Lower leg skin (tissue), 4 donors: ENCODE measurements around the gene STAT1. TPM values are rescaled to one million over a fixed set of nuclear protein-coding genes. Genes with fewer than 3 reads are reported as not detected.

ENCODE experiments used
- DNase-seq, 2 donors: peaks; one replicate each; pipeline ENCODE4 v3.0.0-alpha.2; 2019; ENCODE audit warnings: low spot score in 2 of 2
- H3K4me3 ChIP-seq: fragments of 200-600 bp; sonication (generic); 2 replicates; pipeline ENCODE4 v1.5.1; 2017; ENCODE audit warnings: mild to moderate bottlenecking, low read depth; ENCODE audit not compliant: poor library complexity, severe bottlenecking
- POLR2A ChIP-seq, 2 donors: fragments of 450-650 bp; IDR thresholded peaks; one replicate each; pipeline ENCODE4 v1.6.1; 2016 to 2017; ENCODE audit warnings: antibody characterized with exemption in 2 of 2, mild to moderate bottlenecking in 1 of 2, moderate library complexity in 1 of 2
- WGBS, 2 donors: methylation state at CpG; one replicate each; pipeline ENCODE4 v1.1.5; 2018; 5-methylcytosine and 5-hydroxymethylcytosine counted together
- intact Hi-C: fragments of 100-400 bp; cut with DNase I; formaldehyde crosslinking; loops from one replicate; pipeline ENCODE4 v1.15.0; 2023; ENCODE audit warnings: low total_unique reads
- total RNA-seq, 4 donors: library from RNA; depleted of rRNA; stranded (reverse); fragments of >200 nt; gene quantifications; one replicate each; pipeline ENCODE4 v1.1.0, GENCODE V29; 2016
- TF ChIP-seq, protein P1 (sequence below), 3 donors: fragments of 450-650 bp; IDR thresholded peaks; one replicate each; pipeline ENCODE4 v1.5.1; 2016; ENCODE audit warnings: antibody characterized with exemption in 3 of 3, mild to moderate bottlenecking in 3 of 3, moderate library complexity in 2 of 3

STAT1 gene
- total RNA-seq, 4 donors from 2014 or later, result 37.5 to 55.6 (median 45.5) TPM

- no peak for DNase-seq
- intact Hi-C loops, result no loop called here
- TF ChIP-seq, protein P1, sequence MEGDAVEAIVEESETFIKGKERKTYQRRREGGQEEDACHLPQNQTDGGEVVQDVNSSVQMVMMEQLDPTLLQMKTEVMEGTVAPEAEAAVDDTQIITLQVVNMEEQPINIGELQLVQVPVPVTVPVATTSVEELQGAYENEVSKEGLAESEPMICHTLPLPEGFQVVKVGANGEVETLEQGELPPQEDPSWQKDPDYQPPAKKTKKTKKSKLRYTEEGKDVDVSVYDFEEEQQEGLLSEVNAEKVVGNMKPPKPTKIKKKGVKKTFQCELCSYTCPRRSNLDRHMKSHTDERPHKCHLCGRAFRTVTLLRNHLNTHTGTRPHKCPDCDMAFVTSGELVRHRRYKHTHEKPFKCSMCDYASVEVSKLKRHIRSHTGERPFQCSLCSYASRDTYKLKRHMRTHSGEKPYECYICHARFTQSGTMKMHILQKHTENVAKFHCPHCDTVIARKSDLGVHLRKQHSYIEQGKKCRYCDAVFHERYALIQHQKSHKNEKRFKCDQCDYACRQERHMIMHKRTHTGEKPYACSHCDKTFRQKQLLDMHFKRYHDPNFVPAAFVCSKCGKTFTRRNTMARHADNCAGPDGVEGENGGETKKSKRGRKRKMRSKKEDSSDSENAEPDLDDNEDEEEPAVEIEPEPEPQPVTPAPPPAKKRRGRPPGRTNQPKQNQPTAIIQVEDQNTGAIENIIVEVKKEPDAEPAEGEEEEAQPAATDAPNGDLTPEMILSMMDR (IDR thresholded peaks at IDR 0.05), result no peak
- TF ChIP-seq POLR2A (IDR thresholded peaks at IDR 0.05), result no peak
- WGBS, 2 donors, result 79 to 83% methylated on average over 6 of the region's 6 CpGs
- no peak overlapping the region for H3K4me3 ChIP-seq
These were observed 23.8 kb downstream of the STAT1 start for GRCh38 chr2:190990132-190990531.

DNA sequence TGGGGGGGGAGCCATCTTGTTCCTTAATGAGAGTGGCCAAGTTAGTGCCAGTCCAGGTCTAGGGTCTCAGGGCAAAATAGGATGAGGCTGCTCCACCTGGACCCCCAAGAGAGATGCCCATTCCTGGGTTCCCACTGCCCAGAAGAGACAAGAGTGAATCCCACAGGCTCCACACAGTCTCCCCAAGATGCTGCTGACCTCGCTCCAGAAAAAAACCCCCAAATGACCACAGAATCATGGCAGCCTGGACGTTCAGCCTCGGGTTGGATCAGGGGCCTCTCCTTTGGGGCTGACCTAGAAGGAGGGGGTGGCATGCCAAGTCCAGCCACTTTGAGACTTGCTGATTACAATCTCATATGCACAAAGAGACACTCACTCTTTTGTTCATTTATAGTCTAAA lies 25.1 kb downstream of the STAT1 start:
- DNase-seq, result no peak
- no peak overlapping the region for H3K4me3 ChIP-seq
- TF ChIP-seq POLR2A (IDR thresholded peaks at IDR 0.05), result no peak
- TF ChIP-seq, protein P1 (IDR thresholded peaks at IDR 0.05), result no peak
- intact Hi-C loops, result no loop called here
- WGBS, 2 donors, result 93 to 95% methylated on average over 3 of the region's 3 CpGs

GRCh38 chr2:190987938-190988337 lies 26.0 kb downstream of the STAT1 start:
- intact Hi-C loops, result no loop called here
- 93 to 96% methylated on average over 5 of the region's 5 CpGs for WGBS, 2 donors

DNA sequence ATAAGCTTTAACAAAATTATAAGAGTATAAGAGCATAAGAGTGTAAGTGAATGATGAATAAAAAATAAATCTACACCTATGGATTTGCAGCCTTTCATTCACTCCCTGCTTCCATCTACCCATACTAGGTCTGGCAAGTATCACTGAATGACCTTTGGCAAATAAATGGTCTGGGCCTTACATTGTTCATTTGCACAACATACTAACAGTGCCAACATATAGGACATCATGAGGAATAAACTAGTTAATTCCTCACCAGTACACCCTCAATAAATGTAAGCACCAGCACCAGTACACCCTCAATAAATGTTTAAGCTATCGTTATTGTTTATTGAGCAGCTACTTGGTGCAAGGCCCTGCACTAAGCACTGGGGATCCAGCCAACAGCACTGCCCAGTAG lies 26.9 kb downstream of the STAT1 start:
- WGBS, 2 donors, result 96 to 100% methylated on average over 1 of the region's 1 CpG
- DNase-seq, result no peak
- H3K4me3 ChIP-seq, result no peak overlapping the region
- TF ChIP-seq, protein P1 (IDR thresholded peaks at IDR 0.05), result no peak
- no peak for TF ChIP-seq POLR2A (IDR thresholded peaks at IDR 0.05)
- intact Hi-C loops, result no loop called here

More at GRCh38 chr2:190987938-190988337, 26.0 kb downstream of the STAT1 start:
- TF ChIP-seq, protein P1 (IDR thresholded peaks at IDR 0.05), result no peak
- TF ChIP-seq POLR2A (IDR thresholded peaks at IDR 0.05), result no peak
- no peak for DNase-seq
- no peak overlapping the region for H3K4me3 ChIP-seq

GRCh38 chr2:190986221-190986953 lies 27.6 kb downstream of the STAT1 start:
- no peak for DNase-seq
- no peak overlapping the region for H3K4me3 ChIP-seq
- TF ChIP-seq, protein P1 (IDR thresholded peaks at IDR 0.05), result no peak
- no peak for TF ChIP-seq POLR2A (IDR thresholded peaks at IDR 0.05)
- intact Hi-C loops, result no loop called here
- 87 to 90% methylated on average over 13 of the region's 13 CpGs for WGBS, 2 donors

DNA sequence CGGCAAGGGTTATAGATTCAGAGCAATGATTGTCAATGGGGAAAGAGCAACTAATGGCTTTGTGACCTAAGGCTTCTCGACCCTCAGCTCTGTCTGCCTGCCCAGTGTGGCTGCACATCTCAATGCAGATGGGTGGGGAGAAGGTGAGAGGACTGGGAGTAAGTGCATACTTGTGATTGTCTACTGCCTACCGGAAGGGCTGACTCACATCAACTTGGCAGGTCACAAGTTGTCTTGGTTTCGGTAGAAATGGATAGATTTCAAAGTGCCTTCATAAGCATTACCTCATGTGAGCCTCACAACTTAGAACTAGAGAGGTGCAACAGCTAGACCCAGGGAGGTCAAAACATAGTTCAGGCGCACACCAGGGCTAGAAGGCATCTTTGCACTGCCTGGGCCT lies 29.4 kb downstream of the STAT1 start:
- DNase-seq, result no peak
- intact Hi-C loops, result no loop called here
- H3K4me3 ChIP-seq, result no peak overlapping the region
- 72 to 74% methylated on average over 5 of the region's 5 CpGs for WGBS, 2 donors
- TF ChIP-seq, protein P1 (IDR thresholded peaks at IDR 0.05), result no peak
